ENCODE results near the gene PDGFRA.

PDGFRA gene

GRCh38 chr4:54265366-54265765 lies 36.3 kb downstream of the PDGFRA start:
- no peak for DNase-seq

- no peak for DNase-seq
These were observed 39.1 kb downstream of the PDGFRA start for GRCh38 chr4:54268151-54268550.

GRCh38 chr4:54271464-54271863 lies 42.4 kb downstream of the PDGFRA start:
- DNase-seq = no peak

- no peak for DNase-seq
These were observed 43.0 kb downstream of the PDGFRA start for GRCh38 chr4:54272051-54272450.

- no peak for DNase-seq
These were observed 45.2 kb downstream of the PDGFRA start for GRCh38 chr4:54274264-54274663.

- DNase-seq = no peak
These were observed 45.9 kb downstream of the PDGFRA start for GRCh38 chr4:54274795-54275665.

- no peak for DNase-seq
These were observed 47.7 kb downstream of the PDGFRA start for GRCh38 chr4:54276641-54277430.

- DNase-seq = no peak
These were observed 48.6 kb downstream of the PDGFRA start for GRCh38 chr4:54277691-54278090.

- DNase-seq = no peak
These were observed 49.1 kb downstream of the PDGFRA start for GRCh38 chr4:54278216-54278615.

GRCh38 chr4:54281054-54281766 lies 52.1 kb downstream of the PDGFRA start:
- peak; percentile 64 for DNase-seq

GRCh38 chr4:54282837-54283236 lies 53.7 kb downstream of the PDGFRA start:
- DNase-seq = no peak

GRCh38 chr4:54289316-54289715 lies 60.2 kb downstream of the PDGFRA start:
- peak; percentile 6 for DNase-seq

- no peak for DNase-seq
These were observed 61.9 kb downstream of the PDGFRA start for GRCh38 chr4:54290980-54291379.

- DNase-seq = no peak
These were observed 67.6 kb downstream of the PDGFRA start for GRCh38 chr4:54296548-54297203.

- no peak for DNase-seq
These were observed 79.0 kb downstream of the PDGFRA start for GRCh38 chr4:54308110-54308509.

GRCh38 chr4:54315561-54316538 lies 86.8 kb downstream of the PDGFRA start:
- DNase-seq = no peak

GRCh38 chr4:54317690-54318089 lies 88.6 kb downstream of the PDGFRA start:
- no peak for DNase-seq

GRCh38 chr4:54318904-54319303 lies 89.8 kb downstream of the PDGFRA start:
- DNase-seq = peak; percentile 62

GRCh38 chr4:54320826-54321685 lies 92.0 kb downstream of the PDGFRA start:
- no peak for DNase-seq

- DNase-seq = peak; percentile 81
These were observed 93.8 kb downstream of the PDGFRA start for GRCh38 chr4:54322818-54323417.
